ENCODE results near the gene MXD3. TPM values are rescaled to one million over a fixed set of nuclear protein-coding genes. Genes with fewer than 3 reads are reported as not detected.

The MXD3 gene
- total and polyA plus RNA-seq, 10 of the 15 experiments (the other 5 are each of a cell fraction or from before 2014, with no cell fraction given): 0.24 to 29.8 (median 13.5) TPM

Other genes starting within 250 kb of the MXD3 start
Only the 7 nearest of the 16 such genes appear.
- 25.7 and 31.0 TPM in 2 replicates for gene RAB24, start 8.2 kb downstream of the MXD3 start, total RNA-seq (2014; rRNA removed)
- 11.9 and 12.1 TPM in 2 replicates for gene RAB24, start 8.2 kb downstream of the MXD3 start, total RNA-seq (2014; rRNA removed; fragmentation: Illumina TruSeq; extraction: Trizol)
- 27.6 and 30.3 TPM in 2 replicates for gene RAB24, start 8.2 kb downstream of the MXD3 start, total RNA-seq (2021)
- gene RAB24, start 8.2 kb downstream of the MXD3 start, polyA plus RNA-seq (2011; rRNA removed): 15.0 and 22.3 TPM in 2 replicates
- gene RAB24, start 8.2 kb downstream of the MXD3 start, polyA plus RNA-seq (2014; fragmentation: Illumina TruSeq; extraction: Trizol): 14.1 and 15.1 TPM in 2 replicates
- gene RAB24, start 8.2 kb downstream of the MXD3 start, polyA plus RNA-seq (2014; fragmentation: Nextera tagmentation; extraction: Ambion mirVana): 10 to 100 TPM in 1 of 2 experiments, 1 to 10 TPM in 1; 8.0 to 12.8 TPM
- gene RAB24, start 8.2 kb downstream of the MXD3 start, polyA plus RNA-seq (2014; rRNA removed): 44.4 and 50.8 TPM in 2 replicates
- 10 to 100 TPM; 26.4 to 28.4 TPM for gene RAB24, start 8.2 kb downstream of the MXD3 start, polyA plus RNA-seq (2016; fragmentation: Nextera tagmentation; extraction: Ambion mirVana)
- 190 and 251 TPM in 2 replicates for gene PRELID1, start 8.1 kb downstream of the MXD3 start, total RNA-seq (2014; rRNA removed)
- gene PRELID1, start 8.1 kb downstream of the MXD3 start, total RNA-seq (2014; rRNA removed; fragmentation: Illumina TruSeq; extraction: Trizol): 221 and 242 TPM in 2 replicates
- gene PRELID1, start 8.1 kb downstream of the MXD3 start, total RNA-seq (2021): 259 and 261 TPM in 2 replicates
- 171 and 256 TPM in 2 replicates for gene PRELID1, start 8.1 kb downstream of the MXD3 start, polyA plus RNA-seq (2011; rRNA removed)
- gene PRELID1, start 8.1 kb downstream of the MXD3 start, polyA plus RNA-seq (2014; fragmentation: Illumina TruSeq; extraction: Trizol): 157 and 248 TPM in 2 replicates
- 100 to 1,000 TPM in 1 of 2 experiments, 10 to 100 TPM in 1; 30.9 to 106 TPM for gene PRELID1, start 8.1 kb downstream of the MXD3 start, polyA plus RNA-seq (2014; fragmentation: Nextera tagmentation; extraction: Ambion mirVana)
- 414 and 449 TPM in 2 replicates for gene PRELID1, start 8.1 kb downstream of the MXD3 start, polyA plus RNA-seq (2014; rRNA removed)
- gene PRELID1, start 8.1 kb downstream of the MXD3 start, polyA plus RNA-seq (2016; fragmentation: Nextera tagmentation; extraction: Ambion mirVana): 100 to 1,000 TPM; 529 to 584 TPM
- 184 and 207 TPM in 2 replicates for gene LMAN2, start 39.8 kb upstream of the MXD3 start, total RNA-seq (2014; rRNA removed)
- gene LMAN2, start 39.8 kb upstream of the MXD3 start, total RNA-seq (2014; rRNA removed; fragmentation: Illumina TruSeq; extraction: Trizol): 98.9 and 112 TPM in 2 replicates
- gene LMAN2, start 39.8 kb upstream of the MXD3 start, total RNA-seq (2021): 117 and 121 TPM in 2 replicates
- 55.9 and 104 TPM in 2 replicates for gene LMAN2, start 39.8 kb upstream of the MXD3 start, polyA plus RNA-seq (2011; rRNA removed)
- 84.1 and 178 TPM in 2 replicates for gene LMAN2, start 39.8 kb upstream of the MXD3 start, polyA plus RNA-seq (2014; fragmentation: Illumina TruSeq; extraction: Trizol)
- gene LMAN2, start 39.8 kb upstream of the MXD3 start, polyA plus RNA-seq (2014; fragmentation: Nextera tagmentation; extraction: Ambion mirVana): 10 to 100 TPM in 1 of 2 experiments, 1 to 10 TPM in 1; 2.4 to 11.4 TPM
- gene LMAN2, start 39.8 kb upstream of the MXD3 start, polyA plus RNA-seq (2014; rRNA removed): 179 and 230 TPM in 2 replicates
- 100 to 1,000 TPM; 252 to 264 TPM for gene LMAN2, start 39.8 kb upstream of the MXD3 start, polyA plus RNA-seq (2016; fragmentation: Nextera tagmentation; extraction: Ambion mirVana)
- gene RGS14, start 46.0 kb upstream of the MXD3 start, total RNA-seq (2014; rRNA removed): 56.5 and 68.1 TPM in 2 replicates
- gene RGS14, start 46.0 kb upstream of the MXD3 start, total RNA-seq (2014; rRNA removed; fragmentation: Illumina TruSeq; extraction: Trizol): 25.1 and 30.4 TPM in 2 replicates
- gene RGS14, start 46.0 kb upstream of the MXD3 start, total RNA-seq (2021): 65.6 and 72.9 TPM in 2 replicates
- 28.8 and 57.1 TPM in 2 replicates for gene RGS14, start 46.0 kb upstream of the MXD3 start, polyA plus RNA-seq (2011; rRNA removed)
- gene RGS14, start 46.0 kb upstream of the MXD3 start, polyA plus RNA-seq (2014; fragmentation: Illumina TruSeq; extraction: Trizol): 4.4 and 35.8 TPM in 2 replicates
- gene RGS14, start 46.0 kb upstream of the MXD3 start, polyA plus RNA-seq (2014; fragmentation: Nextera tagmentation; extraction: Ambion mirVana): 1 to 10 TPM in 1 of 2 experiments, under 1 TPM in 1; 0.19 to 1.3 TPM
- gene RGS14, start 46.0 kb upstream of the MXD3 start, polyA plus RNA-seq (2014; rRNA removed): 88.7 and 91.9 TPM in 2 replicates
- 10 to 100 TPM; 53.6 to 56.0 TPM for gene RGS14, start 46.0 kb upstream of the MXD3 start, polyA plus RNA-seq (2016; fragmentation: Nextera tagmentation; extraction: Ambion mirVana)
- 0.05 and 0.11 TPM in 2 replicates for gene SLC34A1, start 72.5 kb upstream of the MXD3 start, total RNA-seq (2014; rRNA removed)
- gene SLC34A1, start 72.5 kb upstream of the MXD3 start, total RNA-seq (2014; rRNA removed; fragmentation: Illumina TruSeq; extraction: Trizol): 0.04 and 0.09 TPM in 2 replicates
- gene SLC34A1, start 72.5 kb upstream of the MXD3 start, total RNA-seq (2021): 0.05 and 0.10 TPM in 2 replicates
- gene SLC34A1, start 72.5 kb upstream of the MXD3 start, polyA plus RNA-seq (2011; rRNA removed): 0.14 TPM in 2 replicates
- 0.03 TPM in 1 of 2 replicates, not detected in the other for gene SLC34A1, start 72.5 kb upstream of the MXD3 start, polyA plus RNA-seq (2014; fragmentation: Illumina TruSeq; extraction: Trizol)
- not detected for gene SLC34A1, start 72.5 kb upstream of the MXD3 start, polyA plus RNA-seq (2014; fragmentation: Nextera tagmentation; extraction: Ambion mirVana)
- 0.05 and 0.09 TPM in 2 replicates for gene SLC34A1, start 72.5 kb upstream of the MXD3 start, polyA plus RNA-seq (2014; rRNA removed)
- under 1 TPM; 0.07 to 0.09 TPM for gene SLC34A1, start 72.5 kb upstream of the MXD3 start, polyA plus RNA-seq (2016; fragmentation: Nextera tagmentation; extraction: Ambion mirVana)
- not detected in 2 replicates for gene PFN3, start 88.8 kb upstream of the MXD3 start, total RNA-seq (2014; rRNA removed)
- gene PFN3, start 88.8 kb upstream of the MXD3 start, total RNA-seq (2014; rRNA removed; fragmentation: Illumina TruSeq; extraction: Trizol): not detected in 2 replicates
- gene PFN3, start 88.8 kb upstream of the MXD3 start, total RNA-seq (2021): not detected in 2 replicates
- gene PFN3, start 88.8 kb upstream of the MXD3 start, polyA plus RNA-seq (2011; rRNA removed): not detected in 2 replicates
- gene PFN3, start 88.8 kb upstream of the MXD3 start, polyA plus RNA-seq (2014; fragmentation: Illumina TruSeq; extraction: Trizol): not detected in 2 replicates
- not detected for gene PFN3, start 88.8 kb upstream of the MXD3 start, polyA plus RNA-seq (2014; fragmentation: Nextera tagmentation; extraction: Ambion mirVana)
- gene PFN3, start 88.8 kb upstream of the MXD3 start, polyA plus RNA-seq (2014; rRNA removed): not detected in 2 replicates
- not detected for gene PFN3, start 88.8 kb upstream of the MXD3 start, polyA plus RNA-seq (2016; fragmentation: Nextera tagmentation; extraction: Ambion mirVana)
- 6.9 and 7.1 TPM in 2 replicates for gene F12, start 97.7 kb upstream of the MXD3 start, total RNA-seq (2014; rRNA removed)
- 0.49 and 0.74 TPM in 2 replicates for gene F12, start 97.7 kb upstream of the MXD3 start, total RNA-seq (2014; rRNA removed; fragmentation: Illumina TruSeq; extraction: Trizol)
- 5.8 and 7.1 TPM in 2 replicates for gene F12, start 97.7 kb upstream of the MXD3 start, total RNA-seq (2021)
- 2.3 and 5.2 TPM in 2 replicates for gene F12, start 97.7 kb upstream of the MXD3 start, polyA plus RNA-seq (2011; rRNA removed)
- 0.25 and 0.82 TPM in 2 replicates for gene F12, start 97.7 kb upstream of the MXD3 start, polyA plus RNA-seq (2014; fragmentation: Illumina TruSeq; extraction: Trizol)
- under 1 TPM; 0.50 to 0.82 TPM for gene F12, start 97.7 kb upstream of the MXD3 start, polyA plus RNA-seq (2014; fragmentation: Nextera tagmentation; extraction: Ambion mirVana)
- 5.9 and 9.9 TPM in 2 replicates for gene F12, start 97.7 kb upstream of the MXD3 start, polyA plus RNA-seq (2014; rRNA removed)
- gene F12, start 97.7 kb upstream of the MXD3 start, polyA plus RNA-seq (2016; fragmentation: Nextera tagmentation; extraction: Ambion mirVana): 10 to 100 TPM in 1 of 2 experiments, 1 to 10 TPM in 1; 9.7 to 11.3 TPM

Measured in GM12878 (cell line).